Dermis microvascular lymphatic vessel endothelial cell (primary cell): ENCODE results near the gene TIFAB. TPM values are rescaled to one million over a fixed set of nuclear protein-coding genes. Genes with fewer than 3 reads are reported as not detected.

Source experiments
- DNase-seq, 2 donors: peaks; one replicate each; pipeline versions ENCODE4 v3.0.0 to v3.0.0-alpha.2; 2010; ENCODE audit warnings: low read depth in 2 of 2
- total RNA-seq: library from RNA; depleted of rRNA; stranded (reverse); fragments of >200 nt; gene quantifications from 2 replicates; pipeline ENCODE4 v1.2.1, GENCODE V29; 2014

TIFAB gene
- total RNA-seq, 1 donor from 2014 or later: not detected

- DNase-seq: no peak
Observed at GRCh38 chr5:135482381-135482933, 30.3 kb upstream of the TIFAB start.

DNA sequence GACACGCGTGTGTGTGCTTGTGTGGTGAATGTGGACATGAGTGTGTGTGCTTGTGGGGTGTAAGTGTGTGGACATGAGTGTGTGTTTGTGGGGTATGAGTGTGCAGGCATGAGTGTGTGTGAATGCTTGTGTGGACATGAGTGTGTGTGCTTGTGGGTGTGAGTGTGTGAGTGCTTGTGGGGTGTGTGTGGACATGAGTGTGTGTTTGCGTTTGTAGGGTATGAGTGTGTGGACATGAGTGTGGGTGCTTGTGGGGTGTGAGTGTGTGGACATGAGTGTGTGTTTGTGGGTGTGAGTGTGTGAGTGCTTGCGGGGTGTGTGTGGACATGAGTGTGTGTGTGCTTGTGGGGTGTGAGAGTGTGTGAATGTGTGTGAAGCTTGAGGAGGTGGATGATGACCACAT lies 29.8 kb upstream of the TIFAB start:
- no peak for DNase-seq

- no peak for DNase-seq
Observed at GRCh38 chr5:135481387-135481786, 29.2 kb upstream of the TIFAB start.

GRCh38 chr5:135480511-135480910 lies 28.4 kb upstream of the TIFAB start:
- DNase-seq: no peak

GRCh38 chr5:135478938-135479337 lies 26.8 kb upstream of the TIFAB start:
- DNase-seq: no peak

DNA sequence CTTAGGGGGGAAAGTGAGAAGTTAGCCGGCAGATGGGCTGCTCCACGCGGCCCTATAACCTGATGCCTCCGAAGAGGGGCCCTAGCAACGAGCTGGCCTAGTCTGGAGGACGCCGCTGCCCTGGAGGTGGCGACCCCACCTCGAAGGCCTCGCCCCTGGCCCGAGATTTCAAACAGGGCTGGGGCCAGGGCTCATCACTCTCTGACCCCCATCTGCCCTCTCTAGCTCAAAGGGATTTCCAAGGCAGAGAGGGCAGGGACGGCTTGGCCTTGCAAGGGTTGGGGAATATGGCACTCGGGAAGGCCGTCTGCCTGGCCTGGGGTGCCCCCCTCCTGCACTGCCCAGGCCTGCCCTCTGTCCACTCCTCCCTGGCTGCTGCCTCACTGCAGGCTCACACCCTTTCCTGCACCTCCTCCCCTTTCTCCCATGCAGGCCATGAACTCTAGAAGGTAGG lies 25.5 kb upstream of the TIFAB start:
- no peak for DNase-seq

DNA sequence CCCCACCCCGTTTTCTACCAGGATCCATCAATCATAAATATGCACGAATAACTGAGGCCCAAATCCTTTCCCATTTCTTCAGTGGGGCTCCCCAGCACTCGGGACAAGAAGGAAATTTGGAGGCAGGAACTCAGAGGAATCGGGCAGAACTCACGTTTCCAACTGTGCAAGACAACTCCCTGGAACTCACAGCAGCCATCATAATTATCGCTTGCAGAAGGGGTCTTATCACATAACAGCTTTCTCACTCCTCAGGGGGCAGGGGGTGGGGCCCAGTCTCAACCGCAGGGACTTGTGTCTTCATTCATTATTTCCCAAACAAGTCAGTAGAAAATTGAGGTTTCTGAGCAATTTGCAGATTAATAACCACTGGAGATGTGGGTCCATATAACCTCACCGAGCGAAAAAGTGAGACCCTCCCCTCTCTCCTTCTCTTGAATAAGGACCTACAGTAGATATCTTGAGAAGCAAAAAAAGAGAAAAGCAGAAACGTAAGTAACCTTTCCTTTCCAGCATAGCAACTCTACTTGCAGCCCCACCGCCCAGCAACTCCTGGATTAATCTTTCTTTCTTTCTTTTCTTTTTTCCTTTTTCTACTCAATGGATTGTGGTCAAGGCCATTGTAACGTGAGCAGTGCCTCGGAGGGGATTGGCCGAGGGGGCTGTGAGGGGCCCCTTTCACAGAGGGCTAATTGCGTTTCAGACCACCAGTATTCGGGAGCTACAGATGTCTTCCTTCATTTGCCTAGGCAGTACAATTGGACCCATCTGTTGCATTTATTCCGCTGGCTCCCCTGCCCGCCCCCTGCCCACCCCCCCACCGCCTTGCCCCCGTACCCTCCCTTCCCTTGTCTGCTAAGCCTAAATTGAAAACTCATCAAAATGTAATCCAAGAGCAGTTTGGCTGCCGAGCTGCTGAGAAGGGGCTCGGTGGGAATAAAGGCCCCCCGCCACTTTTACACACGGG lies 24.7 kb upstream of the TIFAB start:
- DNase-seq: no peak

DNA sequence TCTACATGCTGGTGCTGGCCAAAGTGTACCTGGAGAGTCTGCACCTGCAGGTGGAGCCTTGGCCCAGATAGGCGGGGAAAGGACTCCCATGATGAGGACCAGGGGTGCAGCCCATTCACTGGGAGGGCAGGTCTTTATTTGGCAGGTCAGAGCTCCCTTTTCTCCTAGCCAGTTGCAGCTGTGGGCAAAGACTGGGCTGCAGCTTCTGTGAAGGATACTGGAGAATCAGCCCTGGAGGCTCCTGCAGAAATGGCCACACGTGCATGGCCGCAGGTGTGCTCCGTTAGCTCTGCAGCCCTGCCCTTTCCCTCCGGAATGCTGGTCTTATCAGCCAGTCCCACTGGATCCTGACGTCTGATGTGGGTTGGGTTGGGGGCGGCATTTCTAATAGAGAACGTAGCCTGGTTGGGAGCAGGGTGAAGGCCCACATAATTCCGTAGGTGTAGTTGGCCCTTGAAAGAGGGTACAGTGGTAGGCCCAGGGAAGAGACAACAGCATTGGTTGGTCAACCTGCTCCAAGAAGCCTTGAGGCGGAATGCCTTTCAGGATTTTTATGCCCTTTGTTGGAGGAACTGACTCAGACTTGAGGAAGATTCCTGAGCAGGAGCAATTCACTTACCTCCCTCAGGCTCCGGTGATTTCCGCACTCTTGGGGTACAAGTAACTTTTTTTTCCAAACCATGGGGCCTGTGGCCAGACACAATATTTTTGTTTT lies 22.0 kb upstream of the TIFAB start:
- no peak for DNase-seq

DNA sequence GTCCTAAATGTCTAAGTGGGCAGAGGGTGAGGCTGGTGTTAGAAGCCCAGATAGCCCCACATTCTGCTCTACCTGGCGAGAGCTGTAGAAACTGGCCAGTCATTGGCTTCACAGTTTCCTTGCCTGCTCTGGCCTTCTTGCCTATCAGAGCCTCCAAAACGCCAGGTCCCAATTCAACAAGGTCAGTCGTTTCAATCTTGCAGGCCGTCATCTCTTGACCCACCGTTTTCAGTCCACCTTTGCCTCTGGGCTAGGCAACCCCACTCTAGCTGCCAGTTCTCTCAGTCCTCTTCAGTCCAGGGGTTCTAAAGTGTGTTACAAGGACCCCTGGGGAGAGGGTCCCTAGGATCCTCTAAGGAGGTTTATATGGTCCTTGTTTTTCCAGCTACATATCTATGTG lies 20.0 kb upstream of the TIFAB start:
- DNase-seq: no peak

- no peak for DNase-seq
Observed at GRCh38 chr5:135471726-135472125, 19.6 kb upstream of the TIFAB start.

DNA sequence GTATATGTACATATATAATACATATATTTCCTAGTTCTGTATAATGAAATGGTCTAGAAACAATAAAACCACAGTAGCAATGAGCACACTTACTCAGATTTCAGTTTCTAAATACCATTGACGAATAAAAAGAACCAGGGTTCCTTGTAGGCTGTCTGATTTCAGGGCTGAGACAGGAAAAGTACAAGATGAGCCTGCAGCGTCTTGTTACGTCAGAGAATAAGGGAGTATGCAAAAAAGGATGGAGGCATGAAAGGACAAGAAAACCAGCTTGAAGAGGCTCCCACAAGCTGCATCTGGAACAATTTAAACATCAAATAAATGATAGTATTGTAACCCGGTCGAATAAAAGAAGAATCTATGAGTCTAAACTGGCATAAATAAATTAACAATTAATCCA lies 17.8 kb upstream of the TIFAB start:
- DNase-seq: no peak

- DNase-seq: no peak
Observed at GRCh38 chr5:135468541-135468940, 16.4 kb upstream of the TIFAB start.

DNA sequence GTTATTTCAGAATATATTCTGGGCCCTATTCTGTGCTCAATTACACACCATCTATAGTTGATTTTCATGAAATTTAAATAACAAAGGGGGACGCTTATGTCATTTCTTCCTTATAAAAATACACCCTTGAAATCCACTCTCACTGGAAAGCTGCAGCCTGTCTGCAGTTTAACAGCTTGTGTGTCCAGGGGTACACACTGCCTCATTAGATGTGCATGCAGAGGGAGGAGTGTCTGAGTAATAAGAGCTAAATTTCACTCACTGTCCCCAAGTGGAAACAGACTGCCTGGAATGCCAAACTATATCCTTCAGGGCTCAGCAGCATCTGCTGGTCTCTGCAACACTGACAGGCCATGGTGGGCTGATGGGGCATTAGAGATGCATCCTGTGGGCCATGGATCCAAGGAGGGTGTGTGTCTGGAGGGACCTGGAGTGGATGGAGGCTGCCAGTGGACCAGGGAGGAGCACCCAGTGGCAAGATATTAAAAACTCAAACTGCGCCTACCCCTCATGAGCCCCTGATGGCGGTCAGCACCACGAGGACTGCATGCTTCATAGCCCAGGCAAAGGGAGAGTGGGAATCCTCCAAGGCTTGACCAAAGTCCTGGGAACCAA lies 15.8 kb upstream of the TIFAB start:
- DNase-seq: no peak

GRCh38 chr5:135467051-135467625 lies 15.0 kb upstream of the TIFAB start:
- no peak for DNase-seq

DNA sequence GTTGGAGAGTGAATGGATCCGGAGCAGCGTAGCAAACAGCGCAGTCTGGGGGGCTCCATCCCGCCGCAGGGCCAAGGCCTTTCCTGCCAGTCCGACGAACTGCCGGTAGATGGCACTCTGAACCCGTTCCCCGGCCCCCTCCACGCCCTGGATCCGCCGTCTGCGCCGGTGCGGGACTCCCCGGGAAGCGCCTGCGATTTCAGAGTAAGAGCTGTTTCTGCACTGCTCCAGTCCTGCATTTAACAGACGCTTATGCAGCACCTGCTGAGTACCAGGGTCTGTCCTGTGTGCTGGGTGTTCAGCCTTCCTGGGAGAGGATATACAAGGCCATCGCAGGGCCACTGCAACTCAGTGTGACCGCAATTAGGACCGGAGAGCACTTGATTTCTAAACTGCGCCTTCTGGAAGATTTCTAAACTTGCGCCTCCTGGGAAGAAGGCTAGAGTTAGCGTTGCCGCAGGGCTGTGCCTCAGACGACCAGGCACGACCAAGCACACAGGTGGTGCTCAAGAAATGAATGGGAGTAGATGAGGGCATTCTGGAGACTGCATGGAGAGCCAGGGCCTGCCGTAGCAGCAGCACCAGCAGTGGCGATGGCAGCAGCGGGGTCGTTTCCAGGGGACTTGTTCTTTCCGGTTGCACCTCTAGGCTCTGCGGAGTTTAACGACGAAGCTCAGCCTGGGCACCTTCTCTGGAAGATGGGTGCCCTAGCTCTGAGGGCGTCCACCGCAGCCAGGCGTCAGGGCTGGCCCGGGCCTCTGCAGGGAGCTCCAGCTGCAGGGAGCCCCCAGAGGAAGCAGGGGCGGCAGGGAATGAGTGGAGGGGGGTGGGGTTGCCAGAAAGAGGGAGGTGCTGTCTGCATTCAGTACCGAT lies 14.3 kb upstream of the TIFAB start:
- peak; percentile 29 to 64 for DNase-seq

DNA sequence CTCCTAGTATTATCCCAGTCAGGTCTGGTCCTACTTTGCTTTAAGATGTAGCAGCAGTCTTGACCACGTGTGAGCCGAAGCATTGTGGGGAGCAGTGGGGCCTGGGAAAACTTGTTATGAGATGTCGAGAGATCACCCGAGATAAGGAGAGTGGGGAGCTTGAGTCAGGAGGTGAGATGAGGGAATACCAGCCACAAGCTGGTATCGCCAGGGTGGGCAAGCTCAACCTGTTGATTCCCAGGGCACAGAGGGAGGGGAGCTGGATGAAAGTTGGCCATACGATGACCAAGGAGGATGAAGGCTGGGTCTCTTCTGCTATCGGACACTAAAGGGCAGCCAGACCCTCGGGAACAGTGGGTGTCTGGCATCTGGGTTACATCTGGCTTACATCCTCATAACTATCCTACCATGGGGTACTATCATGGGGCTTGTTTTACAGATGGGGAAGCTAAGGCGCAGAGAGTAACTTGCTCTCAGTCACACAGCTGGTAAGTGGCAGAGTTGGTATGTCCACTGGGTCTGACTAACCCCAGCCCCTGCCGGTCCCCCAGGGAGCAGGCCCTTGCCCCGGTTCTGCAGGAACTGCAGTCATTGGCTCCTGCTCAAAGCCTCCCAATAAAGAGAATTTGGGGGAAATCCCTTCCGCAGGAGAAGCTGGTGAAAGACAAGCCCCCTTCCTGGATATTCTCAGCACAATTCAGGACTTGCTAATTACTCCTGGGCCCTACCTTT lies 13.4 kb upstream of the TIFAB start:
- no peak for DNase-seq

GRCh38 chr5:135462304-135462703 lies 10.2 kb upstream of the TIFAB start:
- peak; percentile 15 to 54 for DNase-seq

DNA sequence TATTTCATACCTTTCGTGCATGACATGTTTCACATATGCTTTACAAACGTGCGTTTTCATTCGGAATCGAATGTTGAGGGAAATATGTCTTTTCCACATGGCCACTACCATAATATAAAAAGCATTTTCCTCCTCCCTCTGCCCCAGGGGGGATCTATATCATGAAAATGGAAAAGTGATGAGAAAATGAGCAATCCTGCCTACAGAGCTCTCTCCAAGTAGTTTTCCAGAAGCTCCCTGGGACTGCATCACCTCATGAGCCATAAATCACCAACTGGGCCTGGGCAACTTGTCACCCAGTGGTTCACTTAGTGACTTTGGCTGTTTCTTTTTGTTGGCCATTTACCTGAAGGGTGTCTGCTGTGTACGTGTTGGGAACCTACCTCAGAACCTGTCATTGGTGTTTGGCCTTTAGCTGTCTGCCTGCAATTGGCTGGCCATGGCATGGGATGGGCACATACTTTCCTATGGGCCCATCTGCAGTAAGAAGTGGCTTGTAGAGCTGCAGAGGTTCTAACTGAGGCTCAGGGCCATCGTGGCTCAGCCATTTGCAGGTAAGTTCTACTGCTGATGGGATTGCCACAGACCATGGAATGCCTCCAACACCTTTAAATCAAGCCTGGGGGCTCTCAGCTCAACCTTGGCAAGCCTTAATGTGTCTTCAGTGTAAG lies 9.5 kb upstream of the TIFAB start:
- no peak for DNase-seq
